HepG2 (cell line): ENCODE results near the gene GJD3. TPM values are rescaled to one million over a fixed set of nuclear protein-coding genes. Genes with fewer than 3 reads are reported as not detected.

Source experiments
- KMT2B ChIP-seq: IDR thresholded peaks from 2 replicates; pipeline ENCODE4 v1.6.1; 2016; ENCODE audit warnings: missing genetic modification reagents, missing compliant biosample characterization
- MEIS1 ChIP-seq: sonication (generic); formaldehyde crosslinking; IDR thresholded peaks from 2 replicates; pipeline ENCODE4 v1.9.0; 2021; ENCODE audit warnings: mild to moderate bottlenecking, missing genetic modification reagents, moderate library complexity, borderline replicate concordance
- RARA ChIP-seq: IDR thresholded peaks from 2 replicates; pipeline ENCODE4 v1.6.1; 2016; ENCODE audit warnings: missing genetic modification reagents, missing compliant biosample characterization
- U2AF2 ChIP-seq: fragments of 200-400 bp; formaldehyde crosslinking; IDR thresholded peaks from 2 replicates; pipeline ENCODE4 v1.6.1; 2017; ENCODE audit warnings: low read depth, mild to moderate bottlenecking, low read length
- ZNF225 ChIP-seq: sonication (generic); formaldehyde crosslinking; IDR thresholded peaks from 2 replicates; pipeline ENCODE4 v1.4.0; 2020; ENCODE audit warnings: mild to moderate bottlenecking, missing genetic modification reagents
- ZNF280D ChIP-seq: sonication (generic); formaldehyde crosslinking; IDR thresholded peaks from 2 replicates; pipeline ENCODE4 v1.5.1; 2020; ENCODE audit warnings: mild to moderate bottlenecking, missing genetic modification reagents
- ZNF7 ChIP-seq: IDR thresholded peaks from 2 replicates; pipeline ENCODE4 v1.6.1; 2016; ENCODE audit warnings: missing biosample characterization, missing genetic modification reagents
- ZNF703 ChIP-seq: sonication (generic); formaldehyde crosslinking; IDR thresholded peaks from 2 replicates; pipeline ENCODE4 v1.5.1; 2020; ENCODE audit warnings: missing genetic modification reagents, mild to moderate bottlenecking, moderate library complexity, borderline replicate concordance
- ZNF790 ChIP-seq: sonication (generic); formaldehyde crosslinking; IDR thresholded peaks from 2 replicates; pipeline ENCODE4 v1.8.0; 2022; ENCODE audit warnings: missing genetic modification reagents, mild to moderate bottlenecking, borderline replicate concordance
- polyA plus RNA-seq, 8 experiments: library from polyadenylated mRNA; depleted of rRNA in 3 of 8; stranded (reverse) in 7 of 8; unstranded in 1 of 8; fragments of >200 nt; fragmentation: Illumina TruSeq in 4 of 8; extraction: Trizol in 4 of 8; gene quantifications; 2 replicates each; pipeline versions ENCODE4 v1.2.1 to v1.2.3, GENCODE V29; 2011 to 2016; ENCODE audit warnings: low read depth in 4 of 8, missing spikeins in 1 of 8, mixed read lengths in 1 of 8; ENCODE audit not compliant: insufficient read depth in 1 of 8
- total RNA-seq, 5 experiments: library from RNA; depleted of rRNA; stranded (reverse); fragments of >200 nt; fragmentation: Illumina TruSeq; extraction: Trizol; gene quantifications; 2 replicates each; pipeline ENCODE4 v1.2.3, GENCODE V29; 2016; ENCODE audit warnings: low read depth in 1 of 5
- TF ChIP-seq, protein P1 (sequence below): sonication (generic); formaldehyde crosslinking; IDR thresholded peaks from 2 replicates; pipeline ENCODE4 v1.5.1; 2020; ENCODE audit warnings: mild to moderate bottlenecking, moderate library complexity, missing genetic modification reagents
- TF ChIP-seq, protein P2 (sequence below): sonication (generic); formaldehyde crosslinking; IDR thresholded peaks from one replicate; pipeline ENCODE4 v1.5.1; 2020; ENCODE audit warnings: mild to moderate bottlenecking, missing genetic modification reagents; ENCODE audit errors: not compliant biosample characterization

The GJD3 gene
- total and polyA plus RNA-seq, 2 of the 13 experiments (the other 11 are each of a cell fraction or from before 2014, with no cell fraction given) = not detected

GRCh38 chr17:40340880-40341807 is 23.4 kb downstream of the GJD3 start (continued):
- TF ChIP-seq ZNF225 (peak; percentile 87), ZNF280D (CRISPR knock-in tag) (no peak), U2AF2 (no peak), ZNF7 (CRISPR knock-in tag) (no peak), MEIS1 (CRISPR knock-in tag) (peak; percentile 93), ZNF703 (no peak), KMT2B (CRISPR knock-in tag) (peak; percentile 50; the same call in 1 of the 2 replicates), ZNF790 (CRISPR knock-in tag) (peak; percentile 30; the same call in 1 of the 2 replicates), RARA (CRISPR knock-in tag) (peak; percentile 89)
- TF ChIP-seq, protein P1, sequence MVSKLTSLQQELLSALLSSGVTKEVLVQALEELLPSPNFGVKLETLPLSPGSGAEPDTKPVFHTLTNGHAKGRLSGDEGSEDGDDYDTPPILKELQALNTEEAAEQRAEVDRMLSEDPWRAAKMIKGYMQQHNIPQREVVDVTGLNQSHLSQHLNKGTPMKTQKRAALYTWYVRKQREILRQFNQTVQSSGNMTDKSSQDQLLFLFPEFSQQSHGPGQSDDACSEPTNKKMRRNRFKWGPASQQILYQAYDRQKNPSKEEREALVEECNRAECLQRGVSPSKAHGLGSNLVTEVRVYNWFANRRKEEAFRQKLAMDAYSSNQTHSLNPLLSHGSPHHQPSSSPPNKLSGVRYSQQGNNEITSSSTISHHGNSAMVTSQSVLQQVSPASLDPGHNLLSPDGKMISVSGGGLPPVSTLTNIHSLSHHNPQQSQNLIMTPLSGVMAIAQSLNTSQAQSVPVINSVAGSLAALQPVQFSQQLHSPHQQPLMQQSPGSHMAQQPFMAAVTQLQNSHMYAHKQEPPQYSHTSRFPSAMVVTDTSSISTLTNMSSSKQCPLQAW = no peak
- TF ChIP-seq, protein P2, sequence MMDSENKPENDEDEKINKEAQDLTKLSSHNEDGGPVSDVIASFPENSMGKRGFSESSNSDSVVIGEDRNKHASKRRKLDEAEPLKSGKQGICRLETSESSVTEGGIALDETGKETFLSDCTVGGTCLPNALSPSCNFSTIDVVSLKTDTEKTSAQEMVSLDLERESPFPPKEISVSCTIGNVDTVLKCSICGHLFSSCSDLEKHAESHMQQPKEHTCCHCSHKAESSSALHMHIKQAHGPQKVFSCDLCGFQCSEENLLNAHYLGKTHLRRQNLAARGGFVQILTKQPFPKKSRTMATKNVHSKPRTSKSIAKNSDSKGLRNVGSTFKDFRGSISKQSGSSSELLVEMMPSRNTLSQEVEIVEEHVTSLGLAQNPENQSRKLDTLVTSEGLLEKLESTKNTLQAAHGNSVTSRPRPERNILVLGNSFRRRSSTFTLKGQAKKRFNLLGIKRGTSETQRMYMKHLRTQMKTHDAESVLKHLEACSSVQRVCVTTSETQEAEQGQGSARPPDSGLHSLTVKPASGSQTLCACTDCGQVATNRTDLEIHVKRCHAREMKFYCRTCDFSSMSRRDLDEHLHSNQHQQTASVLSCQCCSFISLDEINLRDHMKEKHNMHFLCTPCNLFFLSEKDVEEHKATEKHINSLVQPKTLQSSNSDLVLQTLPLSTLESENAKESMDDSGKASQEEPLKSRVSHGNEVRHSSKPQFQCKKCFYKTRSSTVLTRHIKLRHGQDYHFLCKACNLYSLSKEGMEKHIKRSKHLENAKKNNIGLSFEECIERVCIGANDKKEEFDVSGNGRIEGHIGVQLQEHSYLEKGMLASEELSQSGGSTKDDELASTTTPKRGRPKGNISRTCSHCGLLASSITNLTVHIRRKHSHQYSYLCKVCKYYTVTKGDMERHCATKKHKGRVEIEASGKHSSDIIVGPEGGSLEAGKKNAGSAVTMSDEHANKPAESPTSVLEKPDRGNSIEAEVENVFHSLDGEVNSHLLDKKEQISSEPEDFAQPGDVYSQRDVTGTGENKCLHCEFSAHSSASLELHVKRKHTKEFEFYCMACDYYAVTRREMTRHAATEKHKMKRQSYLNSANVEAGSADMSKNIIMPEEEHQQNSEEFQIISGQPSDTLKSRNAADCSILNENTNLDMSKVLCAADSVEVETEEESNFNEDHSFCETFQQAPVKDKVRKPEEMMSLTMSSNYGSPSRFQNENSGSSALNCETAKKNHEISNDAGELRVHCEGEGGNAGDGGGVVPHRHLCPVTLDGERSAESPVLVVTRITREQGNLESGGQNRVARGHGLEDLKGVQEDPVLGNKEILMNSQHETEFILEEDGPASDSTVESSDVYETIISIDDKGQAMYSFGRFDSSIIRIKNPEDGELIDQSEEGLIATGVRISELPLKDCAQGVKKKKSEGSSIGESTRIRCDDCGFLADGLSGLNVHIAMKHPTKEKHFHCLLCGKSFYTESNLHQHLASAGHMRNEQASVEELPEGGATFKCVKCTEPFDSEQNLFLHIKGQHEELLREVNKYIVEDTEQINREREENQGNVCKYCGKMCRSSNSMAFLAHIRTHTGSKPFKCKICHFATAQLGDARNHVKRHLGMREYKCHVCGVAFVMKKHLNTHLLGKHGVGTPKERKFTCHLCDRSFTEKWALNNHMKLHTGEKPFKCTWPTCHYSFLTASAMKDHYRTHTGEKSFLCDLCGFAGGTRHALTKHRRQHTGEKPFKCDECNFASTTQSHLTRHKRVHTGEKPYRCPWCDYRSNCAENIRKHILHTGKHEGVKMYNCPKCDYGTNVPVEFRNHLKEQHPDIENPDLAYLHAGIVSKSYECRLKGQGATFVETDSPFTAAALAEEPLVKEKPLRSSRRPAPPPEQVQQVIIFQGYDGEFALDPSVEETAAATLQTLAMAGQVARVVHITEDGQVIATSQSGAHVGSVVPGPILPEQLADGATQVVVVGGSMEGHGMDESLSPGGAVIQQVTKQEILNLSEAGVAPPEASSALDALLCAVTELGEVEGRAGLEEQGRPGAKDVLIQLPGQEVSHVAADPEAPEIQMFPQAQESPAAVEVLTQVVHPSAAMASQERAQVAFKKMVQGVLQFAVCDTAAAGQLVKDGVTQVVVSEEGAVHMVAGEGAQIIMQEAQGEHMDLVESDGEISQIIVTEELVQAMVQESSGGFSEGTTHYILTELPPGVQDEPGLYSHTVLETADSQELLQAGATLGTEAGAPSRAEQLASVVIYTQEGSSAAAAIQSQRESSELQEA (CRISPR knock-in tag) = no peak
